Neutrophil (primary cell): ENCODE data around the gene CAMK2G.

ENCODE experiments used
- H3K27ac ChIP-seq: fragments of 200-600 bp; sonication (generic); 2 replicates; pipeline ENCODE4 v1.5.1; 2016; ENCODE audit warnings: mild to moderate bottlenecking, moderate library complexity
- H3K27me3 ChIP-seq: fragments of 200-600 bp; sonication (generic); 2 replicates; pipeline ENCODE4 v1.6.0; 2016; ENCODE audit warnings: mild to moderate bottlenecking
- H3K36me3 ChIP-seq: fragments of 200-600 bp; sonication (generic); 2 replicates; pipeline ENCODE4 v1.5.1; 2017
- H3K4me1 ChIP-seq, 2 experiments: fragments of 200-600 bp in 1 of 2; sonication (generic) in 1 of 2; 1 replicate in 1 of 2; 2 replicates in 1 of 2; pipeline versions ENCODE4 v1.5.1 to v1.6.1; 2013 to 2016; ENCODE audit warnings: low read depth in 1 of 2, low read length in 1 of 2, mild to moderate bottlenecking in 1 of 2, moderate library complexity in 1 of 2; ENCODE audit not compliant: control insufficient read depth in 1 of 2, insufficient read depth in 1 of 2
- H3K4me3 ChIP-seq, 2 experiments: fragments of 200-600 bp in 1 of 2; sonication (generic) in 1 of 2; 1 replicate in 1 of 2; 2 replicates in 1 of 2; pipeline ENCODE4 v1.5.1; 2013 to 2016; ENCODE audit warnings: low read depth in 1 of 2, low read length in 1 of 2, mild to moderate bottlenecking in 1 of 2, moderate library complexity in 1 of 2
- H3K9me3 ChIP-seq: fragments of 200-600 bp; sonication (generic); 2 replicates; pipeline ENCODE4 v1.5.1; 2016
- TF ChIP-seq, protein P1 (sequence below): fragments of 200-600 bp; sonication (generic); IDR thresholded peaks from 2 replicates; pipeline ENCODE4 v1.5.1; 2016; ENCODE audit warnings: antibody characterized with exemption

The CAMK2G gene

DNA sequence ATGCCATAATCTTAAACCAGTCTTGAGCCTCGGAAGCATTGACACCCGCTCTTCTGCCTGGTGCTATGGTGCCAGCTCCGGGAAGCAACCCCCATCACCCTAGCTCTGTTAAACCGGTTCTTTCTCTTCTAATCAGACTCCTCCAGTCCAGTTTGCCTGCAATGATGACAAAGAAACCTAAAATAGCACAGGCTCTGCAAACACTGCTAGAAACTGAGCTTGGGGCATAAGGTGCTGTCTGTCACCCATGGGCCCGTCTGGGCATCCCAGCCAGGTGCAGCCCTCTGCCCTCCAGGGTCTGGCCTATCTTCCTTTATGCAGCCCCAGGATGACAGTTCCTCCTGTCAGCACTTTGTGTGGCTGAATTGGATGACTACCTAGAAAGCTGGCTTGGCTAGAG, 14.2 kb upstream of the CAMK2G start:
- Histone ChIP-seq H3K9me3 (no peaks in the 10 kb centered on the region), H3K36me3 (no peaks in the 10 kb centered on the region), H3K4me3 (no peak overlapping the region), H3K27ac (peak overlapping the region; percentile 48), H3K27me3 (no peaks in the 10 kb centered on the region), H3K4me1 (peaks cover 4 to 15% of the 10 kb centered on the region in 2 experiments)
- TF ChIP-seq, protein P1, sequence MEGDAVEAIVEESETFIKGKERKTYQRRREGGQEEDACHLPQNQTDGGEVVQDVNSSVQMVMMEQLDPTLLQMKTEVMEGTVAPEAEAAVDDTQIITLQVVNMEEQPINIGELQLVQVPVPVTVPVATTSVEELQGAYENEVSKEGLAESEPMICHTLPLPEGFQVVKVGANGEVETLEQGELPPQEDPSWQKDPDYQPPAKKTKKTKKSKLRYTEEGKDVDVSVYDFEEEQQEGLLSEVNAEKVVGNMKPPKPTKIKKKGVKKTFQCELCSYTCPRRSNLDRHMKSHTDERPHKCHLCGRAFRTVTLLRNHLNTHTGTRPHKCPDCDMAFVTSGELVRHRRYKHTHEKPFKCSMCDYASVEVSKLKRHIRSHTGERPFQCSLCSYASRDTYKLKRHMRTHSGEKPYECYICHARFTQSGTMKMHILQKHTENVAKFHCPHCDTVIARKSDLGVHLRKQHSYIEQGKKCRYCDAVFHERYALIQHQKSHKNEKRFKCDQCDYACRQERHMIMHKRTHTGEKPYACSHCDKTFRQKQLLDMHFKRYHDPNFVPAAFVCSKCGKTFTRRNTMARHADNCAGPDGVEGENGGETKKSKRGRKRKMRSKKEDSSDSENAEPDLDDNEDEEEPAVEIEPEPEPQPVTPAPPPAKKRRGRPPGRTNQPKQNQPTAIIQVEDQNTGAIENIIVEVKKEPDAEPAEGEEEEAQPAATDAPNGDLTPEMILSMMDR: no peak

DNA sequence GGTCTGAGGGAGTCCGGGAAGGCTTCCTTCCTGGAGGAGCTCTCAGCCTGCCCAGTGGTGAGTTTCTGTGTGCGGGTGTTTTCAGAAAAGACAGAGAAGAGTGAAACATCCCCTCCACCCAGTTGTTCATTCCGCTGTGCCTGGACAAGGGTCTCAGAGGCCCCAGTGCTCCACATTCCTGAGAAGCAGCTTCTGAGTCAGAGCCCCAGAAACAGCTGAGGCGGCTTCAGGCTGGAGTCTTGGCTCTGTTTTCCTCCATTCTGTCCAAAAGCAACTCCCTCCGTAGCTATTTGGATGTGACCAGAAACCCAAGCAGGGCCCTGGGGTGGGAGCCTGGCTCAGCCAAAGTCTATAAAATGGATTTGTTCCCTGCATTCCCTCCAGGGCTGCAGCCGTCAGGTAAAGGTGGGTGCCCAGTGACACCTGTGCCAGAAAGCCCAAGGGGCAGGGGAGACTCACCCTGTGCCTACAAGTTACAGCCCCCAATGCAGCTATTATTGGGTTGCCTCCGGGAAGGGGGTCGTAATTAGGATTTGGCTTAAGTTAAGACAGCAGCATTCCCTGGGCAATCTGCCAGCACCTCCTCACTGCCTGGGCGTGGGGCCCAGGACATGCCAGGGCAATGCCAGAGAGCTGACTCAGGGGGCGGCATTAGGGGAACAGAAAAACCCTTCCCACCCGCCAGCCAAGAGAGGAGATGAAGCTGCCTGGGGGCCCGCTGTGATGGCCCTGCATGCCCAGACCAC, 13.1 kb upstream of the CAMK2G start:
- Histone ChIP-seq H3K4me1 (peaks cover 4 to 15% of the 10 kb centered on the region in 2 experiments), H3K27me3 (no peaks in the 10 kb centered on the region), H3K36me3 (no peaks in the 10 kb centered on the region), H3K9me3 (no peaks in the 10 kb centered on the region), H3K4me3 (no peak overlapping the region), H3K27ac (no peak overlapping the region)
- TF ChIP-seq, protein P1: no peak

DNA sequence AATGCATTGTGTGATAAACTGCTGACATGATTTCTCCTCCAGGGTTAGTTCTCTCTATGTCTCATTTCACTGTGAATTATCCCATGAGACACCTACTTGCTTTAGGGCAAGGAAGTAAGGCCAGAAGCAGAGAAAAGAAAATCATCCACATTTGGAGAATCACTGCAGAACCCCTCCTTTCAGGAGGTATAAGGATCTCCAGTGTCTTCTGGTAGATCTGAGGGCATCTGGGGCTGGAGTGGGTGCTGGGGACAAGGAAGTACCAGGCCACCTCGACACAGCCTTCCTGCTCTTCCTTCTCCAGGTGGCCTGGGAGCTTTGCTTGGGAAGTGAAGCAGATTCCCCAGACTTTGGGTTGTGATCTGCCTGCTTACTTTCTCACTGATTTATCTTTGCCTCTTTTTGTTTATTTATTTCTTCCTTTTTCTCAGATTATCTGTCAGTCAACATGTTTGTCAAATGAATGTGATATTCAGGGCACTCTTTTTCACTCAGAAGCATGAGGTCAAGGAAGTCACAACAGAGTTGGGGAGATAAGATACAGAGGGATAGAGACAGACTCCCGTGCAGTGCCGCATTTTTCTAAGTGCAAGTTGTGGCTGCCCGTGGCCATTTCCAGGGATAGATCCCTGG, 12.4 kb upstream of the CAMK2G start:
- no peak overlapping the region for H3K27ac ChIP-seq
- no peaks in the 10 kb centered on the region for H3K27me3 ChIP-seq
- no peaks in the 10 kb centered on the region for H3K9me3 ChIP-seq
- H3K36me3 ChIP-seq: no peaks in the 10 kb centered on the region
- peaks cover 4 to 15% of the 10 kb centered on the region in 2 experiments for H3K4me1 ChIP-seq
- H3K4me3 ChIP-seq: no peak overlapping the region
- TF ChIP-seq, protein P1: no peak

DNA sequence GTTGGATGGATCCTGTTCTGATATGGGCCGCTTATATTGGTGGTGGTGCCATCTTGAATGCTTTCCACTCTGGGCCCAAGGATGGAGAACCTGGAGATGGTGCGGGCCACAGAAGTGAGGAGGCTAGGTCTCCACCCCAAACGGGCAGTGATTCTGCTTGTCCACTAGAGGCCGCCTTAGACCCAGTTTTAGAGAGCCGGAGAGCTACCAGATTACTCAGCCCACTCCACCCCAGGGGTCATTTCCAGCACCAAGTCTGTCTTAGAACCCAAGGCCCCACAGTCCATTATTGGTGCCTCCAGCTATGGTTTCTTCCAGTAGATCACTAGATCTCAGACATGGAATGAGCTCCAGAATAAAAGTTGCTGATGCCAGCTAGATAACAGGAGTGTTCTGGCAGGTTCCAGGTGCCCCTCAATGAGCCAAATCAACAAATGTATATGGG, 11.8 kb upstream of the CAMK2G start:
- Histone ChIP-seq H3K27me3 (no peaks in the 10 kb centered on the region), H3K36me3 (no peaks in the 10 kb centered on the region), H3K4me1 (peaks cover 4 to 15% of the 10 kb centered on the region in 2 experiments), H3K9me3 (no peaks in the 10 kb centered on the region), H3K27ac (no peak overlapping the region), H3K4me3 (no peak overlapping the region)
- TF ChIP-seq, protein P1: peak; percentile 95

DNA sequence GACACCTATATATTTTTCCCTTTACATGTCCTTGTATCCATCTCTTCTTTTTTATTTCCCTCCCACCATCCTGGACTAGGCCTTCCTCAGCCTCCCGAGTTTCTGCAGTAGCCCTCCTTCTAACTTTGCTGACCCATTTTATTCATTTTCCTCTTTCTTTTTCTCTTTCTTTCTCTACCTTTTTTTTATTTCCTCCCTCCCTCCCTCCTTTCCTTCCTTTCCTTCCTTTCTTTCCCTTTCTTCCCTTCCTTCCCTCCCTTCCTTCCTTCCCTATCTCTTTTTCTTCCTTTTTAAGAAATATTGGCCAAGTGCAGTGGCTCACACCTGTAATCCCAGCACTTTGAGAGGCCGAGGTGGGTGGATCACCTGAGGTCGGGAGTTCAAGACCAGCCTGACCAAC, 9.7 kb upstream of the CAMK2G start:
- Histone ChIP-seq H3K27ac (no peak overlapping the region), H3K4me3 (no peak overlapping the region)
- TF ChIP-seq, protein P1: no peak

More for the DNA sequence above, 9.7 kb upstream of the CAMK2G start:
- Histone ChIP-seq H3K27me3 (no peaks in the 10 kb centered on the region), H3K9me3 (no peaks in the 10 kb centered on the region), H3K36me3 (no peaks in the 10 kb centered on the region), H3K4me1 (peaks cover 13 to 26% of the 10 kb centered on the region in 2 experiments)
